K562 (cell line): ENCODE measurements around the gene TAF12. TPM values are rescaled to one million over a fixed set of nuclear protein-coding genes. Genes with fewer than 3 reads are reported as not detected.
"Not testable (repeated sequence)": the region's sequence is repeated elsewhere in the genome, so short reads cannot be mapped to it uniquely, and the experiment has no call there.

ENCODE experiments used
- ATAC-seq: fragments of 200-7000 bp; cut with Tn5 transposase; 3 replicates; pipeline ENCODE4 v1.9.1; 2020; ENCODE audit warnings: moderate library complexity
- BruUV-seq: library from RNA; stranded (reverse); fragments of 400-500 nt; replicated peaks from 2 replicates; lab custom pipeline; 2021; lab: Mats Ljungman, UMichigan
- CTCF ChIA-PET: fragments of 300-600 bp; formaldehyde crosslinking; extraction: SDS; loops from one replicate; lab custom pipeline; 2021; ENCODE audit warnings: low intra/inter-chr PET ratio; lab: Yijun Ruan, JAX
- POLR2A ChIA-PET: fragments of 300-600, 350-650 bp; sonication (Branson Sonifier 250); formaldehyde crosslinking; extraction: SDS; loops from one replicate; lab custom pipeline; 2021; ENCODE audit warnings: antibody characterized with exemption, inconsistent platforms; lab: Yijun Ruan, JAX
- DNase-seq, 4 experiments: peaks; one replicate each; pipeline versions ENCODE4 v3.0.0 to v3.0.0-alpha.2; 2011 to 2018; ENCODE audit warnings: low spot score in 3 of 4, mixed read lengths in 3 of 4; ENCODE audit errors: extremely low read depth in 1 of 4
- FAIRE-seq: peaks from 2 replicates; lab custom pipeline; 2011; peaks lifted over from hg19 to GRCh38; lab: Jason Lieb, UNC
- H2AFZ ChIP-seq: 2 replicates; pipeline ENCODE4 v1.6.0; 2011; ENCODE audit warnings: low read depth, low read length, control low read depth, inconsistent platforms
- H3K27ac ChIP-seq: fragments of 200-600 bp; 3 replicates; pipeline ENCODE4 v1.8.0; 2011; ENCODE audit warnings: low read depth, mild to moderate bottlenecking, control low read depth, inconsistent platforms, low read length, moderate library complexity, mixed read lengths; ENCODE audit errors: extremely low read depth
- H3K27me3 ChIP-seq, 2 experiments: fragments of 300-600 bp in 1 of 2; 2 replicates in 1 of 2; 3 replicates in 1 of 2; pipeline versions ENCODE4 v1.6.0 to v1.8.0; 2011; ENCODE audit warnings: inconsistent platforms in 2 of 2, low read length in 2 of 2, mild to moderate bottlenecking in 1 of 2, mixed read lengths in 1 of 2, moderate library complexity in 1 of 2; ENCODE audit not compliant: control insufficient read depth in 2 of 2, insufficient read depth in 2 of 2
- H3K36me3 ChIP-seq: fragments of 300-600 bp; 3 replicates; pipeline ENCODE4 v1.8.0; 2011; ENCODE audit warnings: mild to moderate bottlenecking, low read length, inconsistent platforms; ENCODE audit not compliant: control insufficient read depth, insufficient read depth
- H3K4me1 ChIP-seq, 2 experiments: fragments of 200-600 bp in 1 of 2; replicated peaks in 1 of 2; 2 replicates in 1 of 2; 3 replicates in 1 of 2; pipeline versions ENCODE4 v1.5.1 to v1.8.0; 2011; ENCODE audit warnings: inconsistent platforms in 2 of 2, low read length in 2 of 2, mild to moderate bottlenecking in 1 of 2, mixed read lengths in 1 of 2, moderate library complexity in 1 of 2; ENCODE audit not compliant: control insufficient read depth in 2 of 2, insufficient read depth in 2 of 2
- H3K4me2 ChIP-seq: 2 replicates; pipeline ENCODE4 v1.6.1; 2011; ENCODE audit warnings: low read length, control low read depth, inconsistent platforms, mixed read lengths; ENCODE audit not compliant: insufficient read depth
- H3K4me3 ChIP-seq: fragments of 200-600 bp; sonication (generic), shearing (Covaris generic); 2 replicates; pipeline ENCODE4 v1.5.1; 2016; ENCODE audit warnings: control low read depth, inconsistent platforms
- H3K79me2 ChIP-seq: fragments of 200-600 bp; 3 replicates; pipeline ENCODE4 v1.8.0; 2011; ENCODE audit warnings: low read length, inconsistent platforms; ENCODE audit not compliant: control insufficient read depth, insufficient read depth
- H3K9ac ChIP-seq, 2 experiments: 2 replicates each; pipeline versions ENCODE4 v1.6.0 to v1.6.1; 2011; ENCODE audit warnings: low read depth in 2 of 2, low read length in 2 of 2, control low read depth in 1 of 2, inconsistent platforms in 1 of 2, mild to moderate bottlenecking in 1 of 2, mixed read lengths in 1 of 2; ENCODE audit not compliant: insufficient read depth in 1 of 2
- H3K9me1 ChIP-seq: one replicate; pipeline ENCODE4 v1.6.0; 2011; ENCODE audit warnings: inconsistent platforms, mild to moderate bottlenecking, low read length, moderate library complexity; ENCODE audit not compliant: control insufficient read depth, insufficient read depth
- H3K9me3 ChIP-seq: replicated peaks from 2 replicates; pipeline ENCODE4 v1.5.1; 2011; ENCODE audit warnings: low read depth, low read length, inconsistent platforms; ENCODE audit not compliant: control insufficient read depth, insufficient read depth
- H4K20me1 ChIP-seq: replicated peaks from 2 replicates; pipeline ENCODE4 v1.6.1; 2011; ENCODE audit warnings: low read length, inconsistent platforms, mixed read lengths; ENCODE audit not compliant: control insufficient read depth, insufficient read depth
- CEBPB ChIP-seq: fragments of 450-650 bp; IDR thresholded peaks from 2 replicates; pipeline ENCODE4 v1.6.1; 2016; ENCODE audit warnings: missing genetic modification characterization, missing compliant biosample characterization
- DPF2 ChIP-seq: fragments of 450-650 bp; IDR thresholded peaks from 2 replicates; pipeline ENCODE4 v1.6.1; 2016
- MECOM ChIP-seq: fragments of 250-450 bp; sonication (Bioruptor Pico); IDR thresholded peaks from 2 replicates; pipeline ENCODE4 v1.8.0; 2022; ENCODE audit warnings: inconsistent platforms
- NFATC3 ChIP-seq: fragments of 450-650 bp; IDR thresholded peaks from 2 replicates; pipeline ENCODE4 v1.6.1; 2017; ENCODE audit warnings: mild to moderate bottlenecking
- TCF7L2 ChIP-seq: fragments of 150-350 bp; IDR thresholded peaks from 2 replicates; pipeline ENCODE4 v1.6.1; 2016; ENCODE audit warnings: low read depth, mild to moderate bottlenecking, low read length, moderate library complexity
- TEAD2 ChIP-seq: fragments of 450-650 bp; IDR thresholded peaks from 2 replicates; pipeline ENCODE4 v1.6.1; 2016; ENCODE audit warnings: missing genetic modification characterization, control low read depth, missing compliant biosample characterization
- ZFX ChIP-seq: sonication (generic); formaldehyde crosslinking; IDR thresholded peaks from 2 replicates; pipeline ENCODE4 v1.8.0; 2022; ENCODE audit warnings: mild to moderate bottlenecking, missing genetic modification reagents, moderate library complexity
- ZNF121 ChIP-seq: sonication (generic); formaldehyde crosslinking; conservative IDR thresholded peaks from 2 replicates; pipeline ENCODE4 v1.8.0; 2022; ENCODE audit warnings: missing genetic modification reagents
- ZNF384 ChIP-seq: IDR thresholded peaks from 2 replicates; pipeline ENCODE4 v1.6.1; 2012; ENCODE audit warnings: low read depth, low read length, improper control_type of control experiment
- WGBS: fragments of 100-300 bp; shearing (Covaris generic); methylation state at CpG from one replicate; pipeline ENCODE4 v1.1.6; 2016; ENCODE audit warnings: low coverage, mixed read lengths; ENCODE audit not compliant: insufficient coverage; ENCODE audit errors: missing lambda C conversion rate; 5-methylcytosine and 5-hydroxymethylcytosine counted together
- in situ Hi-C: fragments of 300-500 bp; cut with MboI; formaldehyde crosslinking; loops from 4 replicates; pipeline ENCODE4 v1.15.0; 2018; ENCODE audit warnings: inconsistent platforms, mixed read lengths
- intact Hi-C: fragments of 100-400 bp; cut with micrococcal nuclease; formaldehyde crosslinking; loops from 2 replicates; pipeline ENCODE4 v1.14.2; 2022
- polyA plus RNA-seq, 8 experiments: library from polyadenylated mRNA; depleted of rRNA in 4 of 8; stranded (reverse) in 5 of 8; unstranded in 3 of 8; fragments of >200 nt; fragmentation: Nextera tagmentation in 2 of 8; fragmentation: Illumina TruSeq in 1 of 8; extraction: Ambion mirVana in 2 of 8; extraction: Trizol in 1 of 8; gene quantifications; 2 replicates each; pipeline versions ENCODE4 v1.2.1 to v1.2.3, GENCODE V29; 2011 to 2014; ENCODE audit warnings: inconsistent platforms in 1 of 8, missing spikeins in 1 of 8
- total RNA-seq, 7 experiments: library from RNA; depleted of rRNA in 6 of 7; stranded (reverse); fragments of >200 nt in 6 of 7; fragmentation: Illumina TruSeq in 2 of 7; extraction: Trizol in 2 of 7; gene quantifications; 2 replicates each; pipeline versions ENCODE4 v1.2.1 to v1.2.3, GENCODE V29; 2011 to 2021; ENCODE audit warnings: low replicate concordance in 1 of 7
- TF ChIP-seq, protein P1 (sequence below), 2 experiments: fragments of 450-650 bp in 1 of 2; sonication (generic) in 1 of 2; formaldehyde crosslinking in 1 of 2; IDR thresholded peaks in 1 of 2; conservative IDR thresholded peaks in 1 of 2; 2 replicates each; pipeline versions ENCODE4 v1.6.1 to v1.8.1; 2016 to 2023; ENCODE audit warnings: mild to moderate bottlenecking in 2 of 2, moderate library complexity in 2 of 2, inconsistent platforms in 1 of 2, missing genetic modification reagents in 1 of 2
- TF ChIP-seq, protein P2 (sequence below): fragments of 450-650 bp; formaldehyde crosslinking; IDR thresholded peaks from 2 replicates; pipeline ENCODE4 v1.4.0; 2022; ENCODE audit warnings: mild to moderate bottlenecking, moderate library complexity
- TF ChIP-seq, protein P3 (sequence below): fragments of 450-650 bp; IDR thresholded peaks from 2 replicates; pipeline ENCODE4 v1.6.1; 2016

TAF12 gene
- total and polyA plus RNA-seq, 9 of the 15 experiments (the other 6 are each of a cell fraction or from before 2014, with no cell fraction given): 31.6 to 89.0 (median 50.5) TPM

DNA sequence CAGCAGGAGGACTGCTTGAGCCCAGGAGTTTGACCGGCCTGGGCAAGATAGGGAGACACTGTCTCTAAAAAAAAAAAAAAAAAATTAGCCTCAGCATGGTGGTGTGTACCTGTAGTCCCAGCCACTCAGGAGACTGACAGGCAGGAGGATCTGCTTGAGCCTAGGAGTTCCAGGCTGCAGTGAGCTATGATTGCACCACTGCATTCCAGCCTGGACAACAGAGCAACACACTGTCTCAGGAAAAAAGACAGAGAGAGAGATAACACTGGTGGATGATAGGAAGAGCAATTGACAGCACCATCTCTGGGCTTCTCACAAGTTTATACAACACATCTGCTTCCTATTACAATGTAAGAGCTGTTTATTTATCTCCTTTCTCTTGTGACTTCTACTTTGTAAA, 3.2 kb upstream of the TAF12 start:
- H3K4me2 ChIP-seq: no peak overlapping the region
- FAIRE-seq (no peak), DNase-seq (peak in 1 of 4 experiments; percentile 45), ATAC-seq (no peak)
- intact Hi-C loops: loop anchor here (5.0 to 10.0 kb wide), 3 partner anchors 411 to 556 kb away; partner anchors contain the start of genes ATP5IF1, DNAJC8 and SRSF4
- TF ChIP-seq CEBPB (tag): peak; percentile 54; the same call in 1 of the 2 replicates
- TF ChIP-seq, protein P1, sequence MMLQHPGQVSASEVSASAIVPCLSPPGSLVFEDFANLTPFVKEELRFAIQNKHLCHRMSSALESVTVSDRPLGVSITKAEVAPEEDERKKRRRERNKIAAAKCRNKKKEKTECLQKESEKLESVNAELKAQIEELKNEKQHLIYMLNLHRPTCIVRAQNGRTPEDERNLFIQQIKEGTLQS (IDR thresholded peaks at IDR 0.05): no peak
- TF ChIP-seq, protein P1 (CRISPR knock-in tag; conservative IDR thresholded peaks at IDR 0.05): 0 out of 2 replicates have a peak, but pooled peaks have one; percentile 15
- TF ChIP-seq TCF7L2: no peak
- TF ChIP-seq MECOM (CRISPR knock-in tag): 0 out of 2 replicates have a peak, but pooled peaks have one; percentile 36
- no peak for TF ChIP-seq ZFX (CRISPR knock-in tag)
- TF ChIP-seq ZNF121 (CRISPR knock-in tag): peak; percentile 48; the same call in 1 of the 2 replicates
- TF ChIP-seq ZNF384: peak; percentile 53; the same call in 1 of the 2 replicates
- TF ChIP-seq, protein P2, sequence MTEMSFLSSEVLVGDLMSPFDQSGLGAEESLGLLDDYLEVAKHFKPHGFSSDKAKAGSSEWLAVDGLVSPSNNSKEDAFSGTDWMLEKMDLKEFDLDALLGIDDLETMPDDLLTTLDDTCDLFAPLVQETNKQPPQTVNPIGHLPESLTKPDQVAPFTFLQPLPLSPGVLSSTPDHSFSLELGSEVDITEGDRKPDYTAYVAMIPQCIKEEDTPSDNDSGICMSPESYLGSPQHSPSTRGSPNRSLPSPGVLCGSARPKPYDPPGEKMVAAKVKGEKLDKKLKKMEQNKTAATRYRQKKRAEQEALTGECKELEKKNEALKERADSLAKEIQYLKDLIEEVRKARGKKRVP (CRISPR knock-in tag): no peak
- peak; percentile 26; the same call in 1 of the 2 replicates for TF ChIP-seq TEAD2 (tag)
- TF ChIP-seq, protein P3, sequence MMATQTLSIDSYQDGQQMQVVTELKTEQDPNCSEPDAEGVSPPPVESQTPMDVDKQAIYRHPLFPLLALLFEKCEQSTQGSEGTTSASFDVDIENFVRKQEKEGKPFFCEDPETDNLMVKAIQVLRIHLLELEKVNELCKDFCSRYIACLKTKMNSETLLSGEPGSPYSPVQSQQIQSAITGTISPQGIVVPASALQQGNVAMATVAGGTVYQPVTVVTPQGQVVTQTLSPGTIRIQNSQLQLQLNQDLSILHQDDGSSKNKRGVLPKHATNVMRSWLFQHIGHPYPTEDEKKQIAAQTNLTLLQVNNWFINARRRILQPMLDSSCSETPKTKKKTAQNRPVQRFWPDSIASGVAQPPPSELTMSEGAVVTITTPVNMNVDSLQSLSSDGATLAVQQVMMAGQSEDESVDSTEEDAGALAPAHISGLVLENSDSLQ: peak; percentile 87
- TF ChIP-seq DPF2: 0 out of 2 replicates have a peak, but pooled peaks have one; percentile 11
- peak; percentile 73; the same call in 1 of the 2 replicates for TF ChIP-seq NFATC3
- H3K27me3 ChIP-seq: no peaks in the 10 kb centered on the region
- peaks cover 36 to 37% of the 10 kb centered on the region in 2 experiments; a peak in 4 of 5 replicates for H3K4me1 ChIP-seq
- peak overlapping the region; percentile 20 for H3K27ac ChIP-seq
- H2AFZ ChIP-seq: no peak overlapping the region
- in situ Hi-C loops: loop anchor here (5.0 kb wide), 1 partner anchor 221 kb away; no protein-coding TSS in a partner anchor
- ChIA-PET CTCF (no interaction called here), POLR2A (interaction anchor here (0.5 to 0.6 kb wide), 3 partner anchors 22 to 210 kb away, joined by 3 read pairs; partner anchors contain the start of gene GMEB1)
- no TSS peak for BruUV-seq
- H3K9ac ChIP-seq: peak overlapping the region in 1 of 2 experiments; percentile 51; a peak in 1 of 4 replicates
- peaks cover 38% of the 10 kb centered on the region for H3K79me2 ChIP-seq
- H4K20me1 ChIP-seq: no peaks in the 10 kb centered on the region
- H3K9me3 ChIP-seq: no peaks in the 10 kb centered on the region
- no peak overlapping the region for H3K4me3 ChIP-seq
- no peaks in the 10 kb centered on the region for H3K9me1 ChIP-seq
- H3K36me3 ChIP-seq: peaks cover 2% of the 10 kb centered on the region; the same call in 2 of the 3 replicates
- 69% methylated on average over 1 of the region's 1 CpG for WGBS

DNA sequence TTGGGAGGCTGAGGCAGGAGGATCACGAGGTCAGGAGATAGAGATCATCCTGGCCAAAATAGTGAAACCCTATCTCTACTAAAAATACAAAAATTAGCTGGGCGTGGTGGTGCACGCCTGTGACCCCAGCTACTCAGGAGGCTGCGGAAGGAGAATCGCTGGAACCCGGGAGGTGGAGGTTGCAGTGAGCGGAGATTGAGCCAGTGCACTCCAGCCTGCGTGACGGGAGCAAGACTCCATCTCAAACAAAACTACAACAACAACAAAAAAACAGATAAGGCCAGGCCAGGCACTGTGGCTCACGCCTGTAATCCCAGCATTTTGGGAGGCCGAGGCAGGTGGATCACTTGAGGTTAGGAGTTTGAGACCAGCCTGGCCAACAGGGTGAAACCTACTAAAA, 2.5 kb upstream of the TAF12 start:
- in situ Hi-C loops: loop anchor here (5.0 kb wide), 1 partner anchor 222 kb away; no protein-coding TSS in a partner anchor
- FAIRE-seq, H3K9me3 ChIP-seq, H3K4me2 ChIP-seq, H3K9me1 ChIP-seq, H3K9ac ChIP-seq, H3K36me3 ChIP-seq, H4K20me1 ChIP-seq, BruUV-seq, H2AFZ ChIP-seq, H3K4me3 ChIP-seq, H3K27me3 ChIP-seq, ATAC-seq, DNase-seq, CTCF ChIA-PET, H3K27ac ChIP-seq: not testable (repeated sequence)
- POLR2A ChIA-PET: interaction anchor here (0.5 to 5.8 kb wide), 5 partner anchors 23 to 239 kb away, joined by 3 to 66 read pairs (median 4); partner anchors contain the start of gene GMEB1
- Histone ChIP-seq H3K79me2 (peaks cover 44% of the 10 kb centered on the region), H3K4me1 (peaks cover 37 to 40% of the 10 kb centered on the region in 2 experiments; a peak in 4 of 5 replicates)
- intact Hi-C loops: loop anchor here (5.0 to 10.0 kb wide), 3 partner anchors 411 to 557 kb away; partner anchors contain the start of genes ATP5IF1, DNAJC8 and SRSF4
- WGBS: 69% methylated on average over 11 of the region's 11 CpGs
